Activated CD4-positive, CD25-positive, alpha-beta regulatory T cell treated with anti-CD3 and anti-CD28 coated beads, Interleukin-2, amount 50 U/mL, for 72 hours (primary cell): ENCODE results near the gene MUS81.

Source experiments
- DNase-seq: peaks from one replicate; pipeline ENCODE4 v3.0.0; 2021

The MUS81 gene

DNA sequence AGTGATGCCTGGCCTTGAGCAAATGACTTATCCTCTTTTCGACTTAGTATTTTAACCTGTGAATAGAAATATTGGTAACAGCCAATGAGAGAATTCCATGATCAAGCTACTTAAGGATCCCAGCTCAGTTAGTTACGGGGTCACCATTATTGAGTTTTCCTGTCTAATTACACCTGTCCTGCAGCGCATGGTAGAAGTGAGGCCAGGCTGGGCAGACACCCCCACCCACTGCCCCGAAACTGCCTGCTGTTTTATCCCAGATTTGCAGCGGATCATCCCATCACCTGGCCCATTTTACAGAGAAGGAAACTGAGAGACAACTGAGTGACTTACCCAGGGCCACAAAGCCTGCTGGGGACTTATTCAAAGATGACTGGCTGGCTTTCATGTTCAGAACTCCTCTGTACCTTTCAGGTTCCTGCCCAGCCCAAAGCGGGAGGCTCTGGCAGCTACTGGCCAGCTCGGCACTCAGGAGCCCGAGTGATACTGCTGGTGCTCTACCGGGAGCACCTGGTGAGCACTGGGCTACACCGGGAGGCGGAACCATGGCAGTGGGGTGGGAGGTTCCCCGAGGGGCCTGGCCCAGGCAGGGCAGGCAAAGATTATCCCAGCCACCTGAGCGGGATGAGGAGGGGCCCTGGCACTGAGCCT lies 1.4 kb downstream of the MUS81 start:
- no peak for DNase-seq

DNA sequence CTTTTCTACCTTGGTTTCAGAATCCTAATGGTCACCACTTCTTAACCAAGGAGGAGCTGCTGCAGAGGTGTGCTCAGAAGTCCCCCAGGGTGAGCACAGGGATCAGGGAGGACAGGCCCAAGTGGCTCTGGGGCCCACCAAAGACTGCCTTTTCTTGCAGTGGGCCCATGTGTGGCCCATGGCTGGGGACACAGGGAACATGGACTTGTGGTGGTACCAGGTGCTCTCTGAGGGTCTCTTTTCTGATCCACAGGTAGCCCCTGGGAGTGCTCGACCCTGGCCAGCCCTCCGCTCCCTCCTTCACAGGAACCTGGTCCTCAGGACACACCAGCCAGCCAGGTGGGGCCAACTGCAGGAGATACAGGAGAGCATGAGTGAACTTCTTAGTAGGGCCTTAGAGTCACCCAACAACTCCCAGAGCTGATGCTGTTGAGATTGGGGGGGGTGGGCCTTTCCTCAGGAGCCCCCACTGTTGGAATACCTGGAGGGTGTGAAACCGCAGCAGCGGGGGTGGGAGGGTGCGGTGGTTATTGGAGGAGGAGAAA lies 2.0 kb downstream of the MUS81 start:
- no peak for DNase-seq

DNA sequence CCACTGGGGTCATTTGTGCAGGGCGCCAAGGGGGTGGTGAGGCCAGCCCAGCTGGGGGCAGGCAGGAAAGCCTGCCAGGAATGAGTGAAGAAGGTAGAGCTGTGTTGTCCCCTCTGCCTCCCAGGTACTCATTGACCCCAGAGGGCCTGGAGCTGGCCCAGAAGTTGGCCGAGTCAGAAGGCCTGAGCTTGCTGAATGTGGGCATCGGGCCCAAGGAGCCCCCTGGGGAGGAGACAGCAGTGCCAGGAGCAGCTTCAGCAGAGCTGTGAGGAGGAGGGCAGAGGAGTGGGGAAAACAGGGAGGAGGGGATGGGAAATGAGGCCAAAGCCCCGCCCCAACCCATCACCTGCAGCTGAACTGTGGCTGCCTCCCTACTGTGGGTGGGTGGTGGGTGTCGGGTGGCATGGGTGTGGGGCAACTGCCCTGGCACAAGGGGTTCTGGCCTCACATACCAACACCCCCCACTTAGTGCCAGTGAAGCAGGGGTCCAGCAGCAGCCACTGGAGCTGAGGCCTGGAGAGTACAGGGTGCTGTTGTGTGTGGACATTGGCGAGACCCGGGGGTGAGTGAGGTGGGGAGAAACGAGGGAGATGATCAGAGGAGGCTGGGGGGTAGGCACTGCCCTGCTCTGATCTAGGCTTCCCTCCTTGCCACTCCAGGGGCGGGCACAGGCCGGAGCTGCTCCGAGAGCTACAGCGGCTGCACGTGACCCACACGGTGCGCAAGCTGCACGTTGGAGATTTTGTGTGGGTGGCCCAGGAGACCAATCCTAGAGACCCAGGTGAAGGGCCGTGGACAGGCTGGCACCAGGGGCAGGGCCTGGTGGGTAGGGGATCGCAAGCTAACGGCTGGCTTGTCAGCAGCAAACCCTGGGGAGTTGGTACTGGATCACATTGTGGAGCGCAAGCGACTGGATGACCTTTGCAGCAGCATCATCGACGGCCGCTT lies 3.0 kb downstream of the MUS81 start:
- no peak for DNase-seq

DNA sequence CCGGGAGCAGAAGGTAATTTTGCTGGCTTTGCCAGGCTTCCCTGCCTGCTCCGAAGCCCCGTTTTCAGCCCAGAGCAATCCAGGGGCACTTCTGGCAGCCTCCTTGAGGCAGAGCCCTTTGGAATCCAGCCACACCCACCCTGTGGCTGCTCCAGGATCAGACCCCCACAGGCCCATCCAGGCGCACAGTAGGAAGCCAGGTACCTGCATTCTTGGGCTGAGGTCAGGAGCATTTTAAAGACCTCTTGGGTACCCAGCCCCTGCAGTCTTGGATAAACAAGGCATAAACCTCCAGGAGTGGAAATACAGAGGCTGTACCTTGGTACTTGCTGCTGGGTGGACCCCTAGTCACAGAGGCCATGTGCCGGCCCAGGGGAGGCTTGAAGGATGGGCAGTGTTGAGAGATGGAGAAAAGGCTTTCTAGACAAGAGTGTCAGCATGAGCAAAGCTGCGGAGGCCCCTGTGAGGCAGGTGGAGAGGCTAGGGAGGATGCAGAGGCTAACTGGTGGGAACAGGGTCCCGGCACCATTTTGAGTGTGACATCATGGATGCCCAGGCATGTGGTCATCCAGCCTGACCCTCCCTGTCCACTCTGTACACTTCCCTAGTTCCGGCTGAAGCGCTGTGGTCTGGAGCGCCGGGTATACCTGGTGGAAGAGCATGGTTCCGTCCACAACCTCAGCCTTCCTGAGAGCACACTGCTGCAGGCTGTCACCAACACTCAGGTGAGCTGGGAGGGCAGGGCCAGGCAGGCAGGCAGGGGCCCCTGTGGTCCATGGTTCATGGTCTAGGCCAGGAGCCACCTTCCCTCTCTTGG lies 3.9 kb downstream of the MUS81 start:
- no peak for DNase-seq

DNA sequence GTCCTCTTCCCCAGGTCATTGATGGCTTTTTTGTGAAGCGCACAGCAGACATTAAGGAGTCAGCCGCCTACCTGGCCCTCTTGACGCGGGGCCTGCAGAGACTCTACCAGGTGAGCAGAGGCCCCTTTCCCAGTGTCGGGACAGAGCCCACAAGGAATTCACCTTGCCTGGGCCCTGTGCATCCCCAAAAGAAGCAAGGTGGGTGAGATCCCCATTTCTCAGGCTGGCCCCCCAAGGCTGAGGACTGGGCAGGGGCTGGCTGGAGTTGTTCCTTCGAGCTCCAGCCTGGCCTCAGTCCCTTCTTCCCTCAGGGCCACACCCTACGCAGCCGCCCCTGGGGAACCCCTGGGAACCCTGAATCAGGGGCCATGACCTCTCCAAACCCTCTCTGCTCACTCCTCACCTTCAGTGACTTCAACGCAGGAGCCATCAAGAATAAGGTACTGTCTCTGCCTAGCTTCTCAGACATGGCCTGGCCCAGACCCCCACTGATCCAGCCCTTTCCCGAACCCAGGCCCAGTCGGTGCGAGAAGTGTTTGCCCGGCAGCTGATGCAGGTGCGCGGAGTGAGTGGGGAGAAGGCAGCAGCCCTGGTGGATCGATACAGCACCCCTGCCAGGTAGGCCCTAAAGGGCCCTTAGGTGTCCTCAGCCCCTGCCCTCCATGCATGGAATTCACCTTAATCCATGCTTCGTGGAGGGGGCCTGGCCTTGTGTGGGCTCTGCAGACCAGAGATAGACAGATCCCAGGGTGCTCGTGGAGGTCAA lies 4.7 kb downstream of the MUS81 start:
- no peak for DNase-seq

DNA sequence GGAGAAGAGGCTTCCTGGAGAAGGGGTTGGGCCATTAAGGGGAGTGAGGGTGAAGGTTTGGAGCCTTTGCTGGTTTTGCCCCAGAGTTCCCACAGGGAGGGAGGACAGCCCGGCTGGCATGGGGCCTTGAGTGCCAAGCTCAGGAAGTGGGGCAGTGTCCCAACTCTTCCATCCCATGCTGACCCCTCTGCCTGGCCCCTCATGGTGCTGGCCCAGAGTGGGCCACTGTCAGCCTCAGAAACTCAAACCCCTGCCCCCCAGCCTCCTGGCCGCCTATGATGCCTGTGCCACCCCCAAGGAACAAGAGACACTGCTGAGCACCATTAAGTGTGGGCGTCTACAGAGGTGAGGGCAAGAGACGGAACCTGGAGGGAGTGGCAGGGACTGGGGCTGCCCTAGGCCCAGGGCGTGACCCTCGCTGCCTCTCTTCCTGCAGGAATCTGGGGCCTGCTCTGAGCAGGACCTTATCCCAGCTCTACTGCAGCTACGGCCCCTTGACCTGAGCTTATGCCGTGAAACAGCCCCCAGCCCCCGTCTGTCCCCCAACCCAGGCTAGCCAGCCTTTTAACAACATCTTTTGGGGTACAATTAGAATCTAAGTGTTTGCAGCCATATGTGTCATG lies 5.4 kb downstream of the MUS81 start:
- no peak for DNase-seq

DNA sequence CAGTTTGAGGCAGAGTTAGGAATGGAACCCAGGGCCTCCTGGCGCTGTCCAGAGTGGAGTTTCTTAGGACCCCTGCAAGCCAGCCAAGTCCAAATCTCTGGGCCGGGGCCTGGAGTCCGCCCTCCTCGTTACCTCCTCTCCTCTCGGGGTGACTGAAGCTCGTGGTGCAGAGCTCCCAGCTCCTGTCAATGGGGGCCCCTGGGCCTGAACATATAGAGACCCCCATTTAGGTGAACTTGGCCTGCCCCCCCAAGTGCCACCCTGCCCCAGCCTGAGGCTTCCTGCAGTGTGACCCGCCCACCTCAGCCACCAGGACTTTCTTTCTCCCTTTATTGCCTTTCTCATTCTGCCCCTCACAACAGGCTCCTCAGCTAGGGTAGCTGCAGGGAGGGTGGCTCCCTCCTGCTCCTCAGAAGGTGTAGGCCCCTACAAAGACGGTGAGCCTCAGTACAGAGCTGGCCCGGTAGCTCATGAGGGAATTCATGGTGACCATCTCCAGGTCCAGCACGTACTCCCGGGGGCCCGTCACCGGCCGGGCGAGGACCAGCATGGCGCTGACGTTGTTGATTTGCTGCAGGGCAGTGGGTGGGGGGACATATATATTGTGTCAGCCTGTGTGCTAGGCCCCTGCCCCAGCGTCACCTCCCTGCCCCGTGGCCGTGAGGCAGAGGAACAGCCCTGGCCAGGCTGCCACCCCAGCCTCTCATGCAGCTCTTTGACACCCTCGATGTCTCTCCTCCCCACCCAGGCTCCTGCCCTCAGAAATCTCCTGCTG lies 6.5 kb downstream of the MUS81 start:
- no peak for DNase-seq

DNA sequence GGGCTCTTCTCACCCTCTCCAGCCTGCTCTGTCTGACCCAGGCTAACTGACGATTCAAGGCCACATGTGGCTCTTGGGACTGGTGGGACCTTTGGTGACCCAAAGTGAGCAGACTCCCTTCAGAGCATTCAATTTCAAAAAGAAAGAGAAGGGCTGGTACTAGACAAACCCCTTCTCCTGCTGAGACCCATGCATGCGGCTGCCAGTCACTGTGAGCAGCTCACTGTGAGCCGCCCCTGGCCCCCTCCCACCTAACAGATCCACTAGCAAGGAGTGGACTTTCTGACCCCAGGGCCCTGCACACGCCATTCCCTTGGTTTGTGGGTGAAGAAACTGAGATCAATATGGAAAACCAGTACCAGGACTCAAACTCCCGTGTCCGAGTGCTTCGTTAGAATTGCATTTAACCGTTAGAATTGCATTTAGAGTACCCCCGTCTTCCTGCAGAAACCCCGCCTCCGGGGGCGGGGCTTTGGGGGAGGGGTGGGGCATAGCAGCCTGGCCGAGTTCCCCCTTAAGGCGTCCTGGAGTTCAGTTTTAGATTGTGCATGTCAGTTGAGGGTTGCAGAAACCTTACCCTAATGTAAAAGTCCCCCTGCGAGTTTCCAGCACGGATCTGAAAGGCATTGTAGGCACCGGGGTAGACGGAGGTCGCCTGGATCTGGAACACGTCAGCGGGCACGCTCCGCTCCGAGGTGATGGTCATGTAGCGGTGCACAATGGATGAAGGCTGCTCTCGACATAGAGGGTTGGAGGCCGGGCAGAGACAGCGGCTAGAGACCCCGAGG lies 7.2 kb downstream of the MUS81 start:
- no peak for DNase-seq

DNA sequence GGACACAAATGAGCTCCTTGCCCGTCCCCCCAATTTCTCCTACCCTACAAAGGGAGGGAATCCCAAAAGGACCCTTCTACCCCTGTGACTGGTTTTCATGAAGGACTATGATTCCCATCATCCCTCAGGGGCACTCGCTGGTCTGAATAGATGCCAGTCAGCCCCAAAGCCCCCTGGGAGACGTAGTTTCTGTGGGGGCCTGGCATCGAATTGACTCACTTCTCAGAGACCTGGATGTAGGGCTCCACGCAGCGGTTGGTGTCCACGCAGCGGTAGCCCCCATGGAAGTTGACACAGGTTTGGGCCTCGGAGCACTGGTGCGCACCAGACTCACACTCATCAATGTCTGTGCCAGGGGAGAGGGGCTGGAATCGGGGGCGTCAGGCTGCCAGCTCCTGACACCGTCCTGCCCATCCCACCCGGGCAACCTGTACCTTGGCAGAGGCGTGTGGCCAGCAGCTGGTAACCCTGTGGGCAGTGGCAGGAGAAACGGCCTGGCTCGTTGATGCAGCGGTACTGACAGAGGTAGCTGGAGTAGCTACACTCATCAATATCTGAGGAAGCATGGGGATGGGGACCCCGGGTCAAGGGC lies 7.9 kb downstream of the MUS81 start:
- no peak for DNase-seq

DNA sequence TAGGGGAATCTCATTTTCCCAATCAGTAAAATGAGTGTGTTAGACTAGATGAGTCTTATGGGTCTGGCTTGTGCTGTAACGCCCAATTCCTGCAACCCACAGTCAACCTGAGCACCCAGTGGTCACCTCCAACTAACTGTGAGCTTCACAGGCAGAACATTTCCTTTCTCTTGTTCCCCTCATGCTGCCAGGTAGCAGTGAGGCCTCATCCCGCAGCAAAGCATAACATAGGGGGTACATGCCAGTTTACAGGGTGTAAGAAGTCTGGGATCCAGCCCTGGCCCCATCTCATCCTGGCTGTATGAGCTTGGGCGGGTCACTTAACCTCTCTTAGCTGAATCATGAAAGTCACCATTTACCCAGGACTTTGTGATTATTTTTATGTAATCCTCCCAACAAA lies 8.7 kb downstream of the MUS81 start:
- DNase-seq: no peak

DNA sequence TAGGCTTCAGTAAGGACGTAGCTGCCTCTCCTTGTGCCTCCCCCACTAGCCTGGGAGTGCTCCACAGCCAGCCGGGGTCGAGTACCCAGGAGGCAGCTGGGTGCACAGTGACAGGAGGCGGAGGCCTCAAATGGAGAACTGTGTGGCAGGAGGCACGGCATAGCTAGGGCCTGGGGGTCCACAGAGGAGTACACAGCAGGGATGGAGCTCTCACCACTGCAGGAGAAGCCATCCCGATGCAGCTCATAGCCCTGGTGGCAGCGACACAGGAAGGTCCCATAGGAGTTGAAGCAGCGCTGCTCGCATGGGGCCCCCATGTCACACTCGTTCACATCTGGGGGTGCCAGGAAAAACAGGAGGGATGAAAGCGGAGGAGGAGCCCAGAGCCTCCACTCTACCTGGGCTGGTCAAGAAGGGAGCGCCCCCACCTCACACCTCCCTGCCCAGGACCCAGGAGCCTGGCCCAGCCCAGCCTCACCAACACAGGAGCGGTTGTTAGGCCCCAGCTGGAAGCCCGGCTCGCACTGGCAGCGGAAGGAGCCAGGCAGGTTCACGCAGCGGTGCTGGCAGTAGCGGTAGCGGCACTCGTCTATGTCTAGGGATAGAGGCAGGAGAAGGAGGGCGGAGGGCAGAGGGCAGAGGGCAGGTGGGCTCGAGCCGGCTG lies 9.5 kb downstream of the MUS81 start:
- no peak for DNase-seq

DNA sequence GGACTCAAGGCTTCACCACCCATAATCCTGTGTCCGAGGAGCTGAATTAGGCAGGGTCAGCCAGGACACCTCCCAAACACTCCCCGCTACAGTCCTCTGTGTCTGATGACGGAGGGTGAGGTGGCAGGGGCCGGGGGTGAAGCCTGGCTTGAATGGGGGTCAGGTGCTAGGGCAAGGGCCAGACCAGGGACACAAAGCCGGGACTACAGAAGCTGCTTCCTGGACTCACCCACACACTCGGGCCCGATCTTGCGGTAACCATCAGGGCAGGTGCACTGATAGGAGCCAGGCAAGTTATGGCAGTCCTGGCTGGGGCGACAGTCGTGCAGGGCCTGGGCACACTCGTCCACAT lies 10.1 kb downstream of the MUS81 start:
- no peak for DNase-seq

DNA sequence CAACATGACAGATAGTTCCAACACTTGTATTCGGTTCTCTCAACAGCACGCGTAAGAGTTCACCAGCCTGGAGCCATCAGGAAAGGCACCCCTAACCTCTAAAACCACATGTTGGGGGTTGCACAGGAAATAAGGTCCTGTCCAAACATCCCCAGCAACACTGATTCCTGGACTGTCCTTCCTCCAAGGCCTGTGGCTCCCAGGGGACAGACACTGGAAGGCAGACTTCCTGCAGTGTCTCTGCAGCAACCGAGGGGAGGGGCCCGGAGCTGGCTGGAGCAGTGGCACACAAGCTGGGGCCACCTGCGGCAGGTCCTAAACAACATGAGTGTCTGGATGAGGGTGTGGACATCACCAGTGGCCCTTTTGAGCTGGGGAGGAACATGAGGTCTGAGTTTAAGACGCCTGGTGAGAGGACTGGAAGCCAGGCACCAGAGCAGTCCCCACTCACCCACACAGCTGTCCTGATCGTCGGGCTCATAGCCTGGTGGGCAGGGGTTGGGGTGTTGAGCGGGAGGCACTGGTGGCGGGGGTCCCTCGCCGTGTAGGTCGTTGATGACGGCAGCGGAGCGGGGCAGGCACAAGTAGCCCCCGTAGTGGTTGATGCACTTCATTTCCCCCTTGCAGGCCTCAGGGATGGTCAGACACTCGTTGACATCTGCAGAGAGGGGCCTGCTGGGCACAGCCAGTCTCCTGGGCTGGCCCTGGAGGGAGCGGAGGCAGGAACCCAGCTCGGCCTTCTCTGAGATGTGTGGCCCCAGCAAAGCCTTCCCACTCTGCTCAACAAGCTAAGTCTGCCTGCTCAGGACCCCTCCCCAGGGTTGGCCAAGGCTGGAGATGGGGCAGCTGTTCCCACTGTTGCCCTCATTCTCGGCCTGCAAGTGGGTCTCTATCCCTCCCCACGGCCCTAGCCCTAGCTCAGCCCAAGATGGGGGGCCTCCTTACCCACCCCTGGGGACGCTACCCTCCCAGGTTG lies 10.8 kb downstream of the MUS81 start:
- DNase-seq: no peak

DNA sequence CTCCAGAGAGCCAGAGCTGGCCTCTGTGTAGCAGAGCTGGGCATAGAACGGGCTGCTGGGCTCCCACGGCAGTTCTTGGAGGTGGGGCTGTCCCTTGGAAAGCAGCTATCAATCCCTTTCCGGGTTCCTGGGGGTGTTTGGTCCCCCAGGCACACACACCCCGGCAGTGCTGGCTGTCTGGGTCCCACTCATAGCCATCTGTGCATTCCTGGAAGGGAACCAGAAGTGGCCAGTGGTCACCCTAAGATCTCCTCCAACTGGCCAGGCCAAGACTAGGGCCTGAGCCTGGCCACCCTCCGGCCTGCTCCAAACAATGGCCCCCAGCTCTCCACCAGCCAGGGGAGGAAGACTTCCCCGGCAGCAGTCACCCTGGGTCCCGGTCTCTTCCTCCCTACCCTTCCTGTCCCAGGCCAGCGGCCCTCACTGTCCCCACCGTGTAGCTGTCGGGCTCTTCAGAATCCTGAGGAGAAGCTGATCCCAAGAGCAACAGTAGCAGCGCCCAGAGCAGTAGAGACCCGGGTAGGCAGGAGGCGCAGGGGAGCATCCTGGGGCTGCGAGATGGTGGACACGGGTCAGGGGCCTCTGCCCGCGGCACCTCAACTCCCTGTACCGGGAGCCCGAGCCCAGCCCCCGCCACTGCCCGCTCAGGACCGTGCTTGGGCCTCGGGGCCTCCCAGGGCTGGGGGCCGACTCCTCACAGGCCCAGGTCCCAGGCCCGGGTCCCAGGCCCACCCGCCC lies 11.7 kb downstream of the MUS81 start:
- DNase-seq: no peak

DNA sequence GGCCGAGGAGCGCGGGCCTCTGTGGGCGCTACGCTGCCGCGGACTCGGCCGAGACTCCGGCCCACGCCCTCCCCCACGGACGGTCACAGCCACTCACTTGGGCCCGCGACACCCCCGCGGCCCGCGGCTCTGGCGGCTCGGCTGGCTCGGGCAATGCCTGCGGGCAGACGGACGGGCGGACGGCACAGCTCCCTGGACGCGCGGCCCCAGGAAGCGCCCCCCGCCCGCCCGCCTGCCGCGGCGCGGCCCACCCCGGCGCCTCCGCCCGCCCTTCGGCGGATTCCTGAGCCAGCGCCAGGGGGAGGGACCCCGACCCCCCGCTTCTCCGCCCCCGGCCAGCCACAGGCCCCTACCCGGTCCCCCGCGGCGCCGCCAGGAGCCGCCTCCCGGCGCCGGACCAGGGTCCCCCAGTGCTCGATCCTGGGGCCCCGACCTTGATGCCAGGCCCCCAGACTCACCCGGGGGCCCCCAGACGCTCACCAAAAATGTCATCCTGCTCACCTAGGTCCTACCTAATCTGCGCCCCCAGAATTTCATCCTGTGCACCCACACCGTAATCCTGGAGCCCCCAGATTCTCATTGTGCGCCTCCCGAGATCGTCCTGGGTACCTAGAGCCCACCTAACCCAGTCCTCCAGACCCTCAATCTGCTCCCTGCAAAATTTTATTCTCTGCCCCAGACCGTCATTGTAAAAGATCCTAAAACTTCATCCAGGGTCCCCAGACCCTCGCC lies 12.5 kb downstream of the MUS81 start, which contains the start of gene EFEMP2:
Gene EFEMP2, minus strand, starts transcription at position 215 of the 732 bp plus-strand sequence. CDS start 446 bp downstream, outside the sequence.
- no peak for DNase-seq
